ENCODE measurements around the gene BCOR.
A peak's percentile ranks its signal among the peaks of the same experiment; 100 is the strongest.

BCOR gene

DNA sequence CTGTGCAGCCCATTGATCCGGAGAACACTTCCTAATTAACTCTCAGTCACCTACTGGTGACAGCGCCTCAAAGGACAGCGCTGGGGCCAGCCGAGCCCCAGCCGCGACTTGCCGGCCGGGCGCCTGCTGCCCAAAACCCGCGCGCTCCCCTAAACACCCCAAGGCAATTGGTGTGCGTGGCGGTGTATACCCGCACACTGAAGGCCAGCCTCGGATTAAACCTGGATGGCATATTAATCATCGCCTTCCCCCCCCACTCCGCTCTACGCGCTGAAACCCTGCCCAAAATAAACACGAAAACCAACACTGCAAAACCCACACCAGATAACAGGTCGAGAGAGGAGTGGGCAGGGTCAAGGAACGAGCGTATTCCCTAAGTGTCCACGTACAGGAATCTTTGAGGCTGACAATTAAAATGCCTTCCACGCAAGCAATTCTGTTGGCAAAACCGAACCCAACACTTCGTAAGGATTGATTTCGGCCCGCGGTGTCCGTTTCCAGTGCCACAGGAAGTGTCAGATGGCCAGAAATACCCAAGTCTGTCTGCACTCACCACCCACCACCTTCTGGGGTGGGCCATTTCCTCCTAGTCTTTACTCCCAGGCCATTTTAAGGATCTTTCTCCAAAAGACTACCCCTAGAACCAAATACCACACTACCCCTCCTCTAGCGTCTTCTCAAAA is 2.7 kb downstream of the BCOR start:
- FAIRE-seq: no peak
- TF ChIP-seq TAF1 (IDR thresholded peaks at IDR 0.05; ENCODE audit: borderline replicate concordance, low read depth, low read length) (no peak), POLR2AphosphoS5 (IDR thresholded peaks at IDR 0.05; ENCODE audit: low read depth, low read length) (no peak), POLR2A (IDR thresholded peaks at IDR 0.05; ENCODE audit: low read depth, low read length) (no peak)
- DNase-seq (ENCODE audit: insufficient read length): no peak

DNA sequence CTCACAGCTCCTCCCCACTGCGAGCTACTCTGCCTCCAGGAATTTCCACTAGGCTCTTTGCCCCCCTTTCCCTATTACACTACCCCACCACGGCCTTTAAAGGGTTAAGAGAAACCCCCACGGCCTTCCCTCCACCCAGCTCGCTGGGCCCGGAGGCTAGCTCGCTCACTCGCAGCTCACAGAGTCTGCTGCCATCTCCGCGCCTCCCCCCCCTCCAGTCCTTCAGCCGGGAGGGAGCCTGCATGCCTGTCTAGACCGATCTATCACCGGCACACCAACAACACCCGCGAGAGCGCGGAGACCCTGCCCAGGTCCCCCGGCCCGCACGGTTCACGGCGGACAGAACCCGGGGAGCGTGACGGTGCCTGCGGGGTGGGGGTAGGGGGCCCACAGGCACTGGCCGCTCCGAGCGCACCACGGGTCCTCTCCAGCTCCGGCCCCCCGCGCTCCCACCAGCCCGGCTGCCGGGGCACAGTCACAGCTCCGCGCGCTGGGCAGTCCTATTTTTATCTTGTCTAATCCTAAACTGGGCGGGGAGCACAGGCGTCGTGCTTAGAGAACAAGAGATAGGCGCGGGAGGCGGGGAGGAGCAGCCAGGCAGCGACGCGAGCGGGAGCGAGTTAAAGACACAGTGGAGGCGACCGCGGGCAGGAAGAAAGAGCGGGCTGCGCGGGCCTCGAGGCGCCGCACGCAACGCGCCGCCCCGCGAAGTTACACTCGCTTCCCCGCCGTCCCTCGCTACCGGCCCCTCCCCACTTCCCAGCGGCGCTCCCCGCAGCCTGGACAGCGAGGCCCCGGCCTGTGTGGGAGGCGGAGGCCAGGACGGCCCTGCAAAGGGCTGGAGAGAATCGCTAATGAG is 3.5 kb downstream of the BCOR start:
- TF ChIP-seq POLR2AphosphoS5 (IDR thresholded peaks at IDR 0.05; ENCODE audit: low read depth, low read length) (no peak), POLR2A (IDR thresholded peaks at IDR 0.05; ENCODE audit: low read depth, low read length) (no peak), TAF1 (IDR thresholded peaks at IDR 0.05; ENCODE audit: borderline replicate concordance, low read depth, low read length) (no peak)
- DNase-seq (ENCODE audit: insufficient read length) (no peak), FAIRE-seq (no peak)

DNA sequence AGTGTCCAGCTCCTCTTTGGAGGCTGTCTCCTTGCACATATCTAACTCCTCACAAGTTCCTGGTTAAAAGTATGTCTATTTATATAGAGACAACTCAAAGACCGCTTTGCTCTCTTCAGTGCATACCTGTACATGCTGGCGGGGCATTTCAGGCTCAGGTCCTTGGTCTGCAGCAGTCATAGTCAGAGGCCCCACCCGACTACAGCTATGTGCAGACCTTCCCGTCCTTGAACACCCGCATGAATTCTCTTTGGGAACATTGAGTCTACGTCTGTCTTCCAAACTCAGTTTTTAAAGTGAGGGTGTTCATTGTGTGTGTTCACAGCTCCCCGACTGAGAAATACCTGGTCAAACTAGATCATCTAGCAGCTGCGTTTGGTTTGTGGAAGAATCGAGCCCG is 4.2 kb downstream of the BCOR start:
- TF ChIP-seq POLR2A (IDR thresholded peaks at IDR 0.05; ENCODE audit: low read depth, low read length) (no peak), TAF1 (IDR thresholded peaks at IDR 0.05; ENCODE audit: borderline replicate concordance, low read depth, low read length) (no peak), POLR2AphosphoS5 (IDR thresholded peaks at IDR 0.05; ENCODE audit: low read depth, low read length) (no peak)
- DNase-seq (ENCODE audit: insufficient read length): no peak
- no peak for FAIRE-seq

DNA sequence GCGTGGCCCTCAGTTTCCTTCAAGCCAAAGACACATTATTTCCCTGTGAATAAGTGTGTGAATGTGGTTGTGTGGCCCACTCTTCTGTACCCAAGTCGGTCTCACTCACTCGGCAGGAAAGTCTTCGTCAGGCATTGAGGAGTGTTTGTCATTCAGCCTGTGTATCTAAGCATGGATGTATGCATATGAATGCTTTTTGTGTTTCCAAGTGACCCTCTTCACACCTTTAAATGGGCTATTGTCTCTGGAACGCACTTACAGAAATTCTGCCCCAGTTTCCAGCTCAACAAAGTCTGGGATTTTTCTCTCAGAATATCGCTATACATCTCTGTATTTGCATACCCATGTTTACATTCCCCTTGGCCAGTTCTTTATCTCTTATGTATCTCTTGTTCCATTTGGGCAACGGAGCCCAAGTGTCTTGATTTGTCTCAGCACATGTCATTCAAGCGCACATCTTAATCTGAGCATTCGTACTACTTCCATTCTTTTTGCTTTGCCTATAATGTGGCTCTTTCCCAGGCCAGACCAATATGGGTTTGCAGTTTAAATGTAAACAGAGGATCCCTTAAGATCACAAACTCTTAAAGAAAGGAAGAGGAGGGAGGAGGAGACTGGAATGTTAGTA is 4.8 kb downstream of the BCOR start:
- DNase-seq (ENCODE audit: insufficient read length) (no peak), FAIRE-seq (no peak)
- TF ChIP-seq POLR2A (IDR thresholded peaks at IDR 0.05; ENCODE audit: low read depth, low read length) (no peak), TAF1 (IDR thresholded peaks at IDR 0.05; ENCODE audit: borderline replicate concordance, low read depth, low read length) (no peak), POLR2AphosphoS5 (IDR thresholded peaks at IDR 0.05; ENCODE audit: low read depth, low read length) (no peak)

DNA sequence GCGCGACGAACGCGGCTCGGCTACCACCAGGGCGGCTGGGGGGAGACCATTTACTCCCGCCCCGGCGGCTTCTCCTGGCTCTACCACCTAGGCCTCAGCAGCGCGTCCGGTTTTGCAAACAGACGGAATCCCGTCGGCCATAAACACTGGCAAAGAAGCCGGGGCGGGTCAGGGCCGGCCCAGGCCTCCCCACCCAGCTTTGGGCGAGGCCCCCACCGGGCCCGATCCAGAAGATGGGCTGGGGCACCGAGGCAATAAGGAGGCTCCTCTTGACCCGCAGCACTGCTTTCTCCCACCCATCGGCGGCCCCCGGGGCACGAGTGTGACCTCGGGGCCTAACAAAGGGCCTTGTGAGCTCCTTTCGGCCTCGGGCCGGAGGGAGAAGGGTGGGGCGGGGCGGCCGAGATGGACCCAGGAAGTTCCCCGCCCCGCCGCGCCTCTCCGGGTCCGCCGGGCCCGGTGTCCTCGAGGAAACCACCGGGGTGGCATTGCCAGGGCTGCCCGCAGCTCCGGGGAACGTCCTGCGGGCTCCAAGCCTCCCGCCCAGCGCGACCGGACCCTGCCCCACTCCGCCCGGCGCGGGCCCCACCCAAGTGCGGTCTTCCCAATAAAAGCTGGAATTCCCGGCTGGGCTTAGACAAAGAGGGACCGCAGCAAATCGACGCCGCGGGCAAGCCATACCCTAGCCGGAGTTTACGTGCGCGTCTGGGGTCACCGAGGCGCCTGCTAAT is 5.9 kb downstream of the BCOR start:
- DNase-seq (ENCODE audit: insufficient read length) (no peak), FAIRE-seq (no peak)
- TF ChIP-seq POLR2A (IDR thresholded peaks at IDR 0.05; ENCODE audit: low read depth, low read length): no peak
- TF ChIP-seq POLR2AphosphoS5 (IDR thresholded peaks at IDR 0.05; ENCODE audit: low read depth, low read length): no peak
- TF ChIP-seq TAF1 (IDR thresholded peaks at IDR 0.05; ENCODE audit: borderline replicate concordance, low read depth, low read length): no peak

DNA sequence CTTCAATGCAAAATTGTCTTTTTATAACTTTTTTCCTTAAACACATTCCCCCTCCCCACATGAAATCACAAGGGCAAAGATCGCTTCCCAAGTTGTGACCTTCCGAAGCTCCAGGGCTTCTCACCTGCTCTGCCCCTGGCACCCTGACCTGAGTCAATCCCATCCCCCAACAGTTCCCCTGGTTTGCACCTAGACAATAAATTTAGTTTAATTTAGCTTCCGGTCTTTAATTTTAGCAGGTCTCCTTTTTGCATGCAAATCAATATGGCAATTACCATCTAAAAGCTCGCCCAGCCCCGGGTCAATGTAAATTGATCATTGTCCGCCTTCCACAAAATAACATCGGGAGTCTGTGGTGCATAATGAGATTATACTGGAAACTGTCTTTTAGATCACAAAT is 6.8 kb downstream of the BCOR start:
- no peak for FAIRE-seq
- TF ChIP-seq POLR2AphosphoS5 (IDR thresholded peaks at IDR 0.05; ENCODE audit: low read depth, low read length) (no peak), TAF1 (IDR thresholded peaks at IDR 0.05; ENCODE audit: borderline replicate concordance, low read depth, low read length) (no peak), POLR2A (IDR thresholded peaks at IDR 0.05; ENCODE audit: low read depth, low read length) (no peak)
- no peak for DNase-seq (ENCODE audit: insufficient read length)

DNA sequence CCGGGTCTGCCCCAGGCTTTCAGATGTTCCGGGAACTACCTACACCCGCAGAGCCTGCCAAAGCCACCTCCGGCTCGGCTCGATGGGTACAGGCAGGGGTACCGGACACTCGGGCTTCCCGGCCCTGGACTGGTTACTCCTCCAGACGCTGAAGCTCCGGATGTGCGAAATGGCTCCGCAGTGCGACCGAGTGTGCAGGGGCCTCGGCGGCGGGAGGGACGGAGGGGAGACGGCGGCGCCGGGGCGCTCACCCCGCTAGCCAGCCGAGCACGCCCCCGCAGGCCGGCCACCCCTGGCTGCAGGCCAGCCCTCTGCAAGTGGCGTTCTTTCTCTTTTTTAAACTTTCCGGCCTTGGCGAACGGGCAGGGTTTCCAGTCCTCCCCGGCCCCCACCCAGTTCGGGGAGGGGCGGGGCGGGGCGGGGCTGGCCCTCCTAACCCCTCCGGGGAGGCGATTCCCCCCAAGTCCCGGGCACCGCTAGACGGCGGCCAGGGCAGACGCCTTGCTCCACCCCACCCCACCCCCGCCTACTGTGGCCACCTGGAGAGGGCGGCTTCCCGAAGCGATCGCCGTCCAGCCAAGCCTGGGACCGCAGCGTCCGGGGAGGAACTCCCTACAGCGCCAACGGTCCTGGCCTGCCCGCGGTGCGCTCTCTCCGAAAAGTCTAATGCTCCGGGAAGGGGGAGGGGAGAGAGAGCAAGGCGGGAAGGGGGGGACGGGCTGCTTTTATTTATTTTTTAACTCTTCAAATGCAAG is 7.5 kb downstream of the BCOR start:
- no peak for DNase-seq (ENCODE audit: insufficient read length)
- no peak for FAIRE-seq
- no peak for TF ChIP-seq POLR2AphosphoS5 (IDR thresholded peaks at IDR 0.05; ENCODE audit: low read depth, low read length)
- no peak for TF ChIP-seq POLR2A (IDR thresholded peaks at IDR 0.05; ENCODE audit: low read depth, low read length)
- TF ChIP-seq TAF1 (IDR thresholded peaks at IDR 0.05; ENCODE audit: borderline replicate concordance, low read depth, low read length): no peak

DNA sequence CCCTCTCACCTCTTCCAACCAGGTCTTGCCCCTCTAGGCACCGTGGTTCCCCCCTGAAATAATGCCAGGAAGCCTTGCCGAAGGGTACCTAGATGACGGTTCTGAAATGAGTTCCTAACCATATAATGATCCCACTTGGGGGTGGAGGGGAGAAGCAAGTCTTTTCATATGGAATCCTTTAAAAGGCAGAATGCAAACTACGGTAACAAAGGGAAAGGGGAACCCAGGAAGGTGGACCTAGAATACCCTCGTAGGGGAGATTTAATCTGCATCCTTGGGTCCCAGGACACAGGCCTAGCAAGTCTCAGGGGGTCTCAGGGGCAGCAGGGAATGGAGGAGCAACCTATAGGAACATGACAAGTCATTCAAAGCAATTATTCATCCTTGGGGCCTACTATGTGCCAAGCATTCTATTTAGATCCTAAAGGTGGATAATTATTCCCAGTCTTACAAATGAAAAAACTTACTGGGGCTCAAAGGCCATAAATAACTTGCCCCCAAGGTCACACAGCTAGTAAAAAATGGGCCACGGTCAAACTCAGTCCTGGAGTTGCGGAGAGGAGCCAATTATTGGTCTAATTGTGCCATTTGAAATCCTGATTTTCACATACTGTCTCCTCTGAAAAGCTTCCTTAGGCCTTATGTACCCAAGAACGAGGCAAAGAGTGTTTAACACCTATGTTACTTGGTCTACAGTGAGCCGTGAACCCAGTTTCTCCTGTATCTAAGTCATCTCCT is 8.8 kb downstream of the BCOR start:
- DNase-seq (ENCODE audit: insufficient read length): no peak
- TF ChIP-seq TAF1 (IDR thresholded peaks at IDR 0.05; ENCODE audit: borderline replicate concordance, low read depth, low read length) (no peak), POLR2AphosphoS5 (IDR thresholded peaks at IDR 0.05; ENCODE audit: low read depth, low read length) (no peak), POLR2A (IDR thresholded peaks at IDR 0.05; ENCODE audit: low read depth, low read length) (no peak)
- FAIRE-seq: peak; percentile 33

DNA sequence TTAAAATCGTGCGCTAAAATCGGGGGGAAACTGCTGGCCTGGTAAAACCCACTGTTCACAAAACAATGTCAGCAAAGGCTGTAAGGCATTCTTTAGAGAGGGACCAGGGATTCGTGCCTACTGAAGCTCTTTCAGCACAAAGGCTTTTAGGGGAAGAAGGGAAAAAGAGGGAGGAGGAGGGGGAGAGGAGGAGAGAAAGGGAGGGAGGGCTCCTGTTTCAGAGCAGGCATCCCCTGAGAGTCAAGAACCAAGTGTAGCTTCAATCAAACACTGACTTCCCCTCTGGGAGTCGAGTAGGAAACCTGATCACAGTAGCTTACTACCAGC is 9.5 kb downstream of the BCOR start:
- TF ChIP-seq POLR2AphosphoS5 (IDR thresholded peaks at IDR 0.05; ENCODE audit: low read depth, low read length): no peak
- no peak for TF ChIP-seq TAF1 (IDR thresholded peaks at IDR 0.05; ENCODE audit: borderline replicate concordance, low read depth, low read length)
- no peak for TF ChIP-seq POLR2A (IDR thresholded peaks at IDR 0.05; ENCODE audit: low read depth, low read length)
- FAIRE-seq (no peak), DNase-seq (ENCODE audit: insufficient read length) (no peak)
